Occipital lobe (tissue), 2 donors: ENCODE results near the gene FAM219A. TPM values are rescaled to one million over a fixed set of nuclear protein-coding genes. Genes with fewer than 3 reads are reported as not detected.

Source experiments
- DNase-seq: peaks from one replicate; lab custom pipeline; 2025; lab: John Stamatoyannopoulos, UW
- total RNA-seq: library from RNA; depleted of rRNA; stranded (reverse); fragments of >200 nt; gene quantifications from one replicate; pipeline ENCODE4 v1.2.3, GENCODE V29; 2014

Gene FAM219A
- total RNA-seq, 1 donor from 2014 or later = 23.1 TPM

- peak; percentile 53 for DNase-seq
These were observed 54.6 kb downstream of the FAM219A start for GRCh38 chr9:34403554-34404380.

DNA sequence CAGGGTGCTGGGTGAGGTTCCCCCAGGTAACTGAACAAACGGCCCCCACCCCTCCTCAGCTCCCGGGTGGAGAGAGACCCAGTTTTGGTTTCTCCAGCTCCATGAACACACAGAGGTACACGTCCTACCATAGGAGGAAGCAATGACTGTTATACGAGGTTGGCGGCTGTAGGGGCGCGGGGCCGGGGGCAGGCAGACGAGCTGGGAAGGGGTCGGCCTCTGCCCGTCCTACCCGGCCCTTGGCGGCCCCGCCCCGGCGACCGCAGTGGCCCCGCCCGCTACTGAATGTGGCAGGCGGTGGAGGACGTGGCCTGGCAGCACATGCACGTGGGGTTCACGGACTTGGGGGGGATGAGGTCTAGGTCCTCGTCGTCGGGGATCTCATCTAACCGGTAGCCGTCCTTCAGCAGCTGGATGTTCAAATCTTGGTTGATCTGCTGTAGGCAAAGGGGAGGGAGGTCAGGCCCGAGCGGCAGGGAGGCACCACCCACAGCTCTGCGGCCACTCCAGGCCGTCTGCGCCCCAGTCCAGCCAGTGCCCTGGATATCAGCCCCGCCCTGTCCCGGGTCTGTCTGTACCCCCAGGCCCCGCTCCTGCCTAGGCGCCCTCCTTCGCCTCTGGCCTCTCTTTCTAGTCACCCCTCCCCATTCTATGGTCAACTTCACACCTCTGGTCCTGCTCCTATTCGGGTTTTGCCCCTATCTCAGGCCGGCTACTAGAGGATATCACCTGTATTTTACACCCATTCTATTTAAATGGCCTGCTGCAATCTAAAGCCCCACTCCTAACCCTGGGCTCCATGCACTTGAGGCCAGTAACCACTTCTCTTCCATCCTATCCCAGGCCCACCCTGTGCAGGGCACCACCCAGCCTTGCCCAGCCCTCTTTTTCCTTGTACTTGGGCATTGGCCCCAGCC lies 57.4 kb downstream of the FAM219A start:
- DNase-seq = no peak

DNA sequence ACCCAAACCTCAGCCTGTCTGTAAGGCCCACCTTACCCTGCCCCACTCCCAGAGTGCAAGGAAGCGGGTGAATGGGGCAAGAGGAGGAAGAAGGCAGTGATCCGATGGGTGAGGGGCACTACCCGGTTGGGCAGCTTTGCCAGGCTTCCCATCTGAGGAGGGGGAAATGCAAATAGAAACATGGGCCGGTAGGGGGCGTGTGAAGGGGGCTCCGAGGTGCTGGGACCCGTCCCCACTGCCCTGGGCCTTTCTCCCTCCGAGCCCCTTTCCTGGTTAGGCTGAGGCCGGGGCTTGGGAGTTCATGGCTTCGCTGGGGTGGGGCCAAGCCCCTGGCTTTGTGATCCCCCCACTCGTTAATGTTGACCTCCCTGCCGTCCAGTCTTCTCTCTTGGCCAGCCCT lies 58.1 kb downstream of the FAM219A start:
- DNase-seq = no peak

- no peak for DNase-seq
These were observed 58.6 kb downstream of the FAM219A start for GRCh38 chr9:34399729-34400128.

GRCh38 chr9:34398875-34399274 lies 59.5 kb downstream of the FAM219A start:
- DNase-seq = no peak

DNA sequence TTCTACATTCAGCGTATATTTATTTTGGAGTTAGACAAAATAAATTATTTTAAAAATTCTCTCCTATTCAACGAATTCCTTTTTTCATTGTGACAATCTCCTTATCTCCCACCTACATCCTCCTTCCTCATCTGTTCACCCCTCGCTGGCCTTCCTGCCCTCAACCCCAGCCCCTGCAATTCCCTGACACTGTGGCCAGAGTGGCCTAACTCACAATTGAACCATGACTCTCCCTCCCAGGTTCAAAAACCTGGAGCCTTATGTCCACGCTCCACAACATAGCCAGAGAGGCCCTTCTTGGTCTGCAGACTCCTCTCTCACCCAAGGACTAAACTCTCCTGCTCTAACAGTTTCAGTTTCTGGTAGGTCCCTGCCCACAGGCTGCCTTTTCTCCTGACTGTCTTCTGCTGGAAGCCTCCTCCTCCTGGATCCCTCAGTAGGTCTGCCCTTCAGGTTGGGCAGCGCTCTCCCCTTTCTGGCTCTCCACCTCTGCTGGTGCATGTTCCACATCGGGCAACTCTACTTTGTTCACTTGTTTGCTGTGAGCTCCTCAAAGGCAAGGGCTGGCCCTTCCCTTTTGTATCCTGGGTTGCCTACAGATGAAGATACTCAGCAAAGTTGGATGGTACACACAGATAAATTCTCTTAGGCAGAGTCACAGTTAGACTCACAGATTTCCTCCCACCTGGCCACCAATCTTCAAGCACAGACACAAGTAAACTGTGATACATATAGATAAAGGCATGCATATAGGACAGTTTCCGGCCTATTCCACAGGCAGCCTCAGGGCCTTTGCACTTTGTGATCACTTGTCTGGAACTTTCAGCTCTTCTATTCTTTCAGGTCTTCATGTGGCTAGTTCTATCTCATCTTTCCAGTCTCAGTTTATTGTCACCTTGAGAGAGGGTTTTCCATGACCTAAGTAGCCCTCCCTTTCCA lies 61.8 kb downstream of the FAM219A start:
- DNase-seq = no peak

DNA sequence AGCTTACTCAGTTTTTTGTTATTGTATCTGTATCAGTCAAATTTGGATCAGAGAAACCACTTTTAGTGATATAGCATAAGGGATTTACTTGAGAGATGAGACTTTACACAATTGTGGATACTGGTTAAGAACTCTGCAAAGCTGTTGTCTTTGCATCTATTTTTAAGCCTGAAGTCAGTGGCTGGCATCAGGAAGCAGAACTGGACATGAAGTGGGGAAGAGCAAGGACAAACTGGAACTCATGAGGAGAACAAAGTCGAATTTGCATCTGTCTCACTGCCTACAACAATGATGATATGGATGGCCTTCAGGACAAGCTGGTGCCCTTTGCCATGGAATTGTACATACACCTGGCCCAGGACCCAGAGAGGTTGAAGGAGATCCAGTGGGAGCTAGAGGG lies 65.9 kb downstream of the FAM219A start:
- no peak for DNase-seq

DNA sequence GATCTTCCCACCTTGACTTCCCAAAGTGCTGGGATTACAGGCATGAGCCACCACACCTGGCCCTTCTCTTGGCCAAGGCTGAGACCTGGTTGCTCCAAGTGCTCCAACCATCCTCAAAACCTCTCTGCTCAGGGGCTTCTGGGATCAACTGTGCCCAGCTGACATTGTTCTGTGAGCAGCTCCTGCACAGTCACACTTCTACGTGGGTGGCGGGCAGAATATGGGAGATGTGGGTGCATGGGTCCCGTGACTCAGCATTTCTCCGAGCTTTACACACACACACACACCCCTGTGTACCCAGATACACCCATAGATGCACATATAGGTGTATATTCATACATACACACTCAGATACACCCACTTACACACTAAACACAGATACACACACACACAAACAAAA lies 71.1 kb downstream of the FAM219A start:
- no peak for DNase-seq

DNA sequence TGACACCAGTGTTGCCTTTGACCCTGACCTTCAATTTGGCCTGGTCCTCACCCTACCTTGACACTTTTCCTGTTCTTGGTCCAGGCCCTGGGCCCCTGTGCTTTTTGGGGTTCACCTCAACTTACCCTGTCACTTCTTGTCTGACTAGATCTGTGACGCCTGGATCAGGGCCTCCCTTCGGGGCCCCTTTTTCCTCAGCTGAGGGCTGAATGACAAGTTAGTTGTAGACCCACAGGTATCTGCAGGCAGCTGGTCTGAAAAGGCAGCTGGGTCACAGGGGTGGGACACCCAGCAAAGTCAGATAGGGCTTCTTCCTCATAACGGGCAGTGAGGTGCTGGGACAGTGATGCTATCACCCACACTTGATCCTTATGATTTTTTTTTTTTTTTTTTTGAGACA lies 71.7 kb downstream of the FAM219A start:
- DNase-seq = no peak

DNA sequence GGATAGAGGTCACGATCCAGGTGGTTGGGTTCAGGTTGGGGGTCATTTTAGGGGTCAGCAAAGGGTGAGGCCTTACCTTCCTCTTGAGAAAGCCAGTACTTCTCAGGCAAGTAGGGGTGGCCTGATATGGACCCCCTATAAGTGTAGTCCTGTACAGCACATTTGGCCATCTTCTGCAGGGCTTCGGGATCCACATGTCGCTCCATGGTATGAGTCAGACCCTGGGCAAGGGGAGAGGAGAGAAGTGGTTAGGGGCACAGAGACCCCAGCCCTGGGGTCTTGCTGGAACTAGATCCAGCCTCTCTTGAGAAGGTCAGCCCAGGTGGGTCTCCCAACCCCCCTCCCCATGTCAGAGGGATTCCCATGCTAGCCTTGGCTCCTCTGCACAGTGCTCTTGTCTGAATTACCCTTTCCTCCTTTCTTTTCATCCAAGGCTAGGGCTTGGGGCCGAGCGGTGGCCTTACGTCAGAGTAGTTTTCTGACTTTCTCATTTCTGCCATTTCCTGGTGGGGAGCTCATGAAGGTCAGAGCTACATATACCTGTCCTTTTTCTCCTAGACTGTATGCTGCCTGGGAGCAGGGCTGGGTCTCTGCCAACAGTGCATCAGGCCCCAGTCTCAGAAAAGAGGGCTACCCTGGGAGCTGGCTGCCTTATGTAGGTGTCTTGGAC lies 72.7 kb downstream of the FAM219A start:
- DNase-seq = no peak

- no peak for DNase-seq
These were observed 73.8 kb downstream of the FAM219A start for GRCh38 chr9:34384368-34385165.

- no peak for DNase-seq
These were observed 74.5 kb downstream of the FAM219A start for GRCh38 chr9:34383904-34384303.

DNA sequence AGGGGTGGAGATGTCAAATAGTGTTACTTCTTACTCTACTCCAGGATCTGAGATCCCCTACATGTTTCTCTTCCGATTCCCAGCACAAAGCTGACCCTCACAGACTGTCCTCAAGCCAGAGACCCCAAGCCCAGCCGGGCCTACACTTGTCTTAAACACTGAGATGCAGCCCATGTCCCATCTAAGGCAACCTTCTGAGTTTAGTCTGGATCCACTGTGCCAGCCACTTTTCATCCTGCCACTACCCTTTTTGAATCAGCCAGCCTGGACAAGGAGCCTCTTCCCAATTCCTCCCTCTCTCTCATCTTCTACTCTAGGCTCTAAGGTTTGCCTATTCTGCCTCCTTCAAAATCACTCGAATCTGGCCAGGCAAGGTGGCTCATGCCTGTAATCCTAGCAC lies 75.5 kb downstream of the FAM219A start:
- no peak for DNase-seq

DNA sequence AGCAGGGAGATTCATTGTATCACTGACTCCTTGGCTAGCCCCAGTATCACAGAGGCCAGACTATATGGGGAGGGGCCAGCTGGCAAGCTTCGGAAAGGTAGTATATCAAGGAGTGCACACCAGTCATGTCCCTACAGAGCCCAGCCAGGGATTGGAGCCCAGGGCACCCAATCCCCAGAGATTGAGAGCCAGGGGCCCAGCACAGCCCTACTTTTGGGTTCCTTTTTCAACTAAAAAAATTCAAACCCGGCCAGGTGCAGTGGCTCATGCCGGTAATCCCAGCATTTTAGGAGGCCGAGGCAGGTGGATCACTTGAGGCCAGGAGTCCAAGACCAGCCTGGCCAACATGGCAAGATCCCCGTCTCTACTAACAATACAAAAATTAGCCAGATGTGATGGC lies 76.3 kb downstream of the FAM219A start:
- DNase-seq = no peak

DNA sequence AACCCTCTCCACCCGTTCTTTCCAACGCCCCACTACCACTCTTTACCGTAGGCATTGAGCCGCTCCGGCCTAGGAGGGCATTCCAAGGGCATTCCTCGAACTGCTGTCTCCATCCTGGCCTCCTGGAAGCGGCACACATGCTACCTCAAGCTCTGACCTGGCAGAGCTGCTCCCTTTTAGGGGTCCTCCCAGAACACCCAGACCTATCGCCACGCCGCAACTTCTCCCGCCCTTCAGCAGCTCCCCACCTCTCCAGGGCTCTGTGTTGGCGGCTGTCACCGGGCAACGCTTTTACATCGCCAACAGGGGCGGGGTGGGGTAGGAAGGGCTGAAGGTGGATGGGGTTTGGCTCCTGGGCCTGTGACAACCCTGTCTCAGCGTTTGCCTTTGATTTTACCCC lies 77.0 kb downstream of the FAM219A start:
- DNase-seq = peak; percentile 41

DNA sequence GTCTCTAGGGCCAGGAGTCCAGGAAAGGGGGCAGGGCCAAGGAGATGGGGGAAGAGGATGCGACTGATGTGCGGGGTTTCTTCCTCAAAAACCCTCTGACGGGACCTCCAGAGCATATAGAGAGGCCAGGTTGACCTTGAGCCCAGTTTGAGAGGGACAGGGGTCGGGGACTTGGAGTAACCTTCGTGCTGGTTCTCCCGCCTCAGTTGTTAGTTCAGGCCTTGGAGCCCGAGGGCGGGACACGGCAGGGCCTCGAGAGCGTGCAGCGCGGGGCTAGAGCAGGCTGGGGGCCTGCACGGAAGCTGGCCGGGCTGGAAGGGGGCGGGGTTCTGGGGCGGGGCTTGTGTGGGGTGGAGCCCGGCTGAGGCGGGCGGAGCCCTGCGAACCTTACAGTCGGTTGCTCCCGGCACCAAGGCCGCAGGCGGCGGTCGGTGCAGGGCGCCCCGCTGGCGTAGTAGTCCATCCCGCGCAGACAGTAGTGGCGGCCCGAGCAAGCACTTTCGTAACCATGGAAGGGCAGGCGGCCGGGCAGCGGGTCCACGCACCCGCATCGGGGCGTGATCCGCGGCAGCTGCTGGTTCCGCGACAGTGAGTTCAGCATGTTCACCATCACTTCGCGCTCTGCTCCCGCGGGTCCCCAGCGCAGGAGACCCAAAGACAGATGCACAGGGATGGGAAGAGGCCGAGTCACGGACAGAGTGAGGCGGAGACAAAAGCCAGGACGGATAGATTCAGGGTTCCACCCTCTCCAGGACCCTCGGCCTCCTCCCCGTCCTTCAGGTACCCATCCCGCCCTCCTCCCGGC lies 77.7 kb downstream of the FAM219A start:
- peak; percentile 67 for DNase-seq

- no peak for DNase-seq
These were observed 78.3 kb downstream of the FAM219A start for GRCh38 chr9:34380034-34380510.

- peak; percentile 24 for DNase-seq
These were observed 78.9 kb downstream of the FAM219A start for GRCh38 chr9:34379334-34380033.
